Measurements from ENCODE around the gene ICE2. TPM values are rescaled to one million over a fixed set of nuclear protein-coding genes. Genes with fewer than 3 reads are reported as not detected.
A peak's percentile ranks its signal among the peaks of the same experiment; 100 is the strongest.

Gene ICE2
- total RNA-seq, 1 experiment from 2014 or later, result 62.8 TPM

- Histone ChIP-seq H3K79me2 (ENCODE audit: insufficient read depth, low read length) (peaks cover 99% of the 10 kb centered on the region), H3K9ac (ENCODE audit: low read length) (peak overlapping the region; percentile 61), H3K9me3 (ENCODE audit: control insufficient read depth in 1 of 2, insufficient read depth in 1 of 2, low read depth in 1 of 2, low read length in 2 of 2) (no peaks in the 10 kb centered on the region), H3K4me2 (ENCODE audit: low read length) (peak overlapping the region; percentile 54), H3K27me3 (ENCODE audit: insufficient read depth, low read length) (no peaks in the 10 kb centered on the region), H4K20me1 (ENCODE audit: insufficient read depth) (peaks cover 14% of the 10 kb centered on the region; the same call in 1 of the 2 replicates), H3K9me2 (ENCODE audit: insufficient read depth) (no peaks in the 10 kb centered on the region), H3K4me1 (ENCODE audit: control insufficient read depth in 1 of 2, insufficient read depth in 2 of 2, low read length in 2 of 2) (peaks cover 87 to 99% of the 10 kb centered on the region in 2 experiments), H2AFZ (ENCODE audit: low read depth, low read length, poor library complexity, severe bottlenecking) (no peak overlapping the region), H3K4me3 (replicated peaks in 1 of 2; ENCODE audit: low read depth in 1 of 2, low read length in 2 of 2) (no peak overlapping the region), H3K27ac (ENCODE audit: low read depth, low read length) (peak overlapping the region; percentile 93), H3K36me3 (ENCODE audit: control insufficient read depth in 1 of 2, insufficient read depth in 2 of 2, low read length in 2 of 2) (peaks cover 24 to 58% of the 10 kb centered on the region in 2 experiments)
- TF ChIP-seq MAX (IDR thresholded peaks at IDR 0.05) (peak; percentile 56), TCF7L2 (IDR thresholded peaks at IDR 0.05; ENCODE audit: borderline replicate concordance, extremely low read depth, insufficient read depth, insufficient read length) (peak; percentile 85), CBX3 (IDR thresholded peaks at IDR 0.05; ENCODE audit: low read depth) (no peak), SP1 (IDR thresholded peaks at IDR 0.05; ENCODE audit: low read depth) (peak; percentile 65), FOSL1 (IDR thresholded peaks at IDR 0.05; ENCODE audit: low read depth) (0 out of 2 replicates have a peak, but pooled peaks have one; percentile 17), POLR2AphosphoS5 (IDR thresholded peaks at IDR 0.05; ENCODE audit: low read depth, low read length) (peak; percentile 37; the same call in 1 of the 2 replicates), SIN3A (IDR thresholded peaks at IDR 0.05; ENCODE audit: low read depth) (peak; percentile 70), REST (IDR thresholded peaks at IDR 0.05; ENCODE audit: low read depth) (no peak), ATF3 (IDR thresholded peaks at IDR 0.05) (no peak), EZH2 (IDR thresholded peaks at IDR 0.05) (no peak), CEBPB (IDR thresholded peaks at IDR 0.05; ENCODE audit: low read depth) (peak; percentile 96), SRF (IDR thresholded peaks at IDR 0.05; ENCODE audit: low read depth) (no peak), EZH2phosphoT487 (IDR thresholded peaks at IDR 0.05; ENCODE audit: borderline replicate concordance) (no peak)
- ChIA-PET CTCF (no interaction called here), RAD21 (ENCODE audit: low non-redundant PET in 1 of 2, low total read pairs in 2 of 2, uncharacterized antibody in 2 of 2, unreplicated experiment in 2 of 2) (no interaction called here), POLR2A (no interaction called here)
- ATAC-seq (peak; percentile 73), DNase-seq (ENCODE audit: low read depth, low spot score) (peak; percentile 81)
- no TSS peak for BruUV-seq (replicated peaks)
- intact Hi-C loops (cut with micrococcal nuclease), result no loop called here
These were observed 99.2 kb downstream of the ICE2 start for GRCh38 chr15:60379525-60380274.

All from HCT116 (cell line).